ENCODE results near the gene FUT1. TPM values are rescaled to one million over a fixed set of nuclear protein-coding genes. Genes with fewer than 3 reads are reported as not detected.

FUT1 gene
- total RNA-seq, 1 experiment from 2014 or later, result 14.7 TPM

GRCh38 chr19:48731452-48731851 lies 21.0 kb downstream of the FUT1 start:
- no peak for DNase-seq (ENCODE audit: unreplicated experiment)
- no peak for TF ChIP-seq CTCF (IDR thresholded peaks at IDR 0.05; ENCODE audit: unreplicated experiment)
- Mint-ChIP-seq H3K27me3 (ENCODE audit: insufficient read depth, unreplicated experiment) (peaks cover 19% of the 10 kb centered on the region), H3K36me3 (ENCODE audit: insufficient read depth, unreplicated experiment) (no peaks in the 10 kb centered on the region), H3K4me3 (ENCODE audit: unreplicated experiment) (no peak overlapping the region), H3K4me1 (ENCODE audit: insufficient read depth, unreplicated experiment) (no peaks in the 10 kb centered on the region), H3K9me3 (ENCODE audit: unreplicated experiment) (no peaks in the 10 kb centered on the region), H3K27ac (ENCODE audit: low read depth, unreplicated experiment) (no peak overlapping the region)
- POLR2A ChIA-PET, result no interaction called here
- CTCF ChIA-PET, result no interaction called here
- no TSS peak for BruUV-seq (replicated peaks)
- intact Hi-C loops (cut with micrococcal nuclease), result no loop called here

DNA sequence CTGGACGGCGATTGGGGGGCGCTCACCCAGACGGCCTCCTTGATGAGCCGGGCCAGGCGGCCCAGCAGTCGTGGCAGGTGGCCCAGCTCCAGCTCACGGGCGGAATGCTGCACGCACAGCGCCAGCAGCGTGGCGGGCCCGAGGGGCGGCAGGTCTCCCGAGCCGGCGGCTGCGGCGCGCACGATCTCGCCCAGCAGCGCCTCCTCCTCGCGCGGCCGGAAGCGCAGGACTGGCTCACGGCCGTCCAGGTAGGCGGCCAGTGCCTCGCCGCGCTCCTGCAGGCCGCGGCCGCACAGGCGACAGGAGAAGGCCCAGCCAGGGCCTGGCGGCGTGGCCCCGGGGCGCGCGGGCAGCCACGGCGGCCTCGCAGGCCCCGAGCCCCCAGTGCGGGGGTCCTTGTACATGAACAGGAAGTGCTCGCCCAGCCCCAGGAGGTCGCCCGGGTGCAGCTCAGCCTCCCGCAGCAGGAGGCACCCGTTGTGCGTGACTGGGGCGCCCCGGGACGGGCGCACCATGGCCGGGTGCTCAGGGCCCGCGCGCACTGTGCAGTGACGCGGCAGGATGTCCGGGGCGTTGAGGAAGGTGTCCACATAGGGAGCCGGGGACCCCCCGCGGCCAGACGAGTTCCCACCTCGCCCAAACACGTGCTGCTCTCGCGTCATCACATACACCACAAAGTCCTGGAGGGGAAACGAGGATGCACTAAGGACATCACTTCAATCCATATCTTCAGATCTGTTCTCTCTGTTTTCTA lies 23.4 kb downstream of the FUT1 start:
- intact Hi-C loops (cut with micrococcal nuclease), result no loop called here
- CTCF ChIA-PET, result interaction anchor here (0.9 kb wide), 1 partner anchor 59 kb away, joined by 3 read pairs; no protein-coding TSS in a partner anchor
- Mint-ChIP-seq H3K4me3 (ENCODE audit: unreplicated experiment) (no peak overlapping the region), H3K9me3 (ENCODE audit: unreplicated experiment) (peaks cover 8% of the 10 kb centered on the region), H3K4me1 (ENCODE audit: insufficient read depth, unreplicated experiment) (peaks cover 8% of the 10 kb centered on the region), H3K36me3 (ENCODE audit: insufficient read depth, unreplicated experiment) (no peaks in the 10 kb centered on the region), H3K27ac (ENCODE audit: low read depth, unreplicated experiment) (no peak overlapping the region), H3K27me3 (ENCODE audit: insufficient read depth, unreplicated experiment) (peaks cover 19% of the 10 kb centered on the region)
- TF ChIP-seq CTCF (IDR thresholded peaks at IDR 0.05; ENCODE audit: unreplicated experiment), result no peak
- no TSS peak for BruUV-seq (replicated peaks)
- DNase-seq (ENCODE audit: unreplicated experiment), result no peak
- POLR2A ChIA-PET, result interaction anchor here (1.1 kb wide), 1 partner anchor 17 kb away, joined by 4 read pairs; no protein-coding TSS in a partner anchor

GRCh38 chr19:48726556-48726955 lies 25.9 kb downstream of the FUT1 start:
- ChIA-PET CTCF (interaction anchor here (0.7 to 2.4 kb wide), 4 partner anchors 12 to 116 kb away, joined by 3 to 8 read pairs (median 4); no protein-coding TSS in a partner anchor), POLR2A (interaction anchor here (0.6 to 2.2 kb wide), 4 partner anchors 12 to 1280 kb away, joined by 3 to 9 read pairs (median 7); partner anchors contain the start of gene PPP1R15A)
- no peak overlapping the region for H3K4me3 Mint-ChIP-seq (ENCODE audit: unreplicated experiment)
- no peaks in the 10 kb centered on the region for H3K36me3 Mint-ChIP-seq (ENCODE audit: insufficient read depth, unreplicated experiment)
- TF ChIP-seq CTCF (IDR thresholded peaks at IDR 0.05; ENCODE audit: unreplicated experiment), result no peak
- DNase-seq (ENCODE audit: unreplicated experiment), result no peak
- peaks cover 4% of the 10 kb centered on the region for H3K27me3 Mint-ChIP-seq (ENCODE audit: insufficient read depth, unreplicated experiment)
- intact Hi-C loops (cut with micrococcal nuclease), result no loop called here
- BruUV-seq (replicated peaks), result no TSS peak
- H3K27ac Mint-ChIP-seq (ENCODE audit: low read depth, unreplicated experiment), result peak overlapping the region; percentile 35
- H3K4me1 Mint-ChIP-seq (ENCODE audit: insufficient read depth, unreplicated experiment), result peaks cover 8% of the 10 kb centered on the region
- peaks cover 8% of the 10 kb centered on the region for H3K9me3 Mint-ChIP-seq (ENCODE audit: unreplicated experiment)

DNA sequence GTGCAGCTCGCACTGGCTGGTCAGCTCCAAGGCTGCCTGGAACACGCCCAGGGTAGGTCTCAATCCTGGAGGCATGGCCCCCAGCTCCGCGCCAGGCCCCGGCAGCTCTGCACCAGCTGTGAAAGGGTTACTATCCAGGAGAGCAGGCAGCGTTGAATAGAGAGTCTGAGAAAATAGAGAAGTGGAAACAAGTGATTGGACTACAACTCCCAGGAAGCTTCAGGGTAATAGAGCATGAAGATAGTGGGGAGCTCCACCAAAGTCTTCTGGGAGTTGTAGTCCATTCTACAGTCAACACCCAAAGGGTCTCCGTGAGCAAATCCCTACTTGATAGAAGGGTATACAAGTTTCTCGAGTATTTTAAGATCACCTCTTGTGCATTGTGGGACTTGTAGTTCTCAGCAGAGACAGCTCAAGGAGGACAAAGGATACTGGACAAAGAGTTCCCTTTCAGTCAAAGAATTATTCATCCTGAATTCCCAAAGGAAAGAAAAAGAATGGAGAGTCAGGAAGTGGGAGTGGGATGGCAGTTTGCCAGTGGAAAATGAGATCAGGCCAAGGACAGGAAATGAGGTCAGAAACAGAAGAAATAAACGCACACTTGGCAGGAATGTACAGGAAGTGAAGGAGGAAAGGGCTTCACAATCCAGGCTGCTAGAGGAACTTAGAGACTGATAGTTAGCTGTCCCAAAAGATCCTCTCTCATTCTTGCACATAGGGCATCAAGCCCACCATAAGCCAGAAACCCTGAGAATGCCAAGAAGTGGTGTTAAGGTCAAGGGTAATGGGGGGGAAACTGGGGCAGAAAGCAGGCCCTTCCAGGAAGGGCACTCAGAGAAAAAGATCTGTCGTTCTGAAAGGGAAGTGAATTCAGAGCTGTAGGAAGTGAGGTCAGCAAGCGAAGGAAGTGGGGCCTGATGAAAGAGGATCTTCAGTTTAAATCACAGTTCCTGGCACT lies 27.4 kb downstream of the FUT1 start:
- intact Hi-C loops (cut with micrococcal nuclease), result no loop called here
- no peak overlapping the region for H3K4me3 Mint-ChIP-seq (ENCODE audit: unreplicated experiment)
- POLR2A ChIA-PET, result interaction anchor here (0.6 to 2.2 kb wide), 5 partner anchors 9 to 968 kb away, joined by 3 to 9 read pairs (median 4); partner anchors contain the start of gene CA11

More for the DNA sequence above, 27.4 kb downstream of the FUT1 start:
- peaks cover 8% of the 10 kb centered on the region for H3K9me3 Mint-ChIP-seq (ENCODE audit: unreplicated experiment)
- BruUV-seq (replicated peaks), result TSS peak; percentile 91
- TF ChIP-seq CTCF (IDR thresholded peaks at IDR 0.05; ENCODE audit: unreplicated experiment), result no peak
- H3K4me1 Mint-ChIP-seq (ENCODE audit: insufficient read depth, unreplicated experiment), result peaks cover 13% of the 10 kb centered on the region
- H3K27ac Mint-ChIP-seq (ENCODE audit: low read depth, unreplicated experiment), result peak overlapping the region; percentile 94
- peak; percentile 88 for DNase-seq (ENCODE audit: unreplicated experiment)
- no peaks in the 10 kb centered on the region for H3K36me3 Mint-ChIP-seq (ENCODE audit: insufficient read depth, unreplicated experiment)
- CTCF ChIA-PET, result interaction anchor here (0.7 to 2.4 kb wide), 6 partner anchors 14 to 107 kb away, joined by 4 to 8 read pairs (median 6); partner anchors contain the start of gene CA11
- no peaks in the 10 kb centered on the region for H3K27me3 Mint-ChIP-seq (ENCODE audit: insufficient read depth, unreplicated experiment)

Data from MCF 10A (cell line).